ENCODE measurements around the gene UAP1.
A peak's percentile ranks its signal among the peaks of the same experiment; 100 is the strongest.

UAP1 gene

DNA sequence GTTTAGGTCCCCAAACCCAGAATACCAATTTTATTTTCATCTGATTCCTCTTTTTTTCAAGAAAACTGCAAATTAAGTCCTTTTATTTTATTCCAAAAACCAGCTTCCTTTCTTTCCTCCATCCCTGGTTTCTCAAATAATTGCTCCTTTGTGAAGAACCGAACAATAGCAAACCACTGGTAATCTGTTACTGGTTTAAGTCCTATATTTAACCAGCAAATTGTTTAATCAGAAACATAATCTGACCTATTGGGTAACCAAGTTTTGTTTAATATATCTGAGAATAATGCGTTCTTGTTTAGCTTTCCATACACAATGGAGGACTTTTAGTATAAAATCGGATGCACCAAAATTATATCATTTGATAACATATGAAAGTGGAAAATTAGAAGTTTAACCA lies 57.6 kb downstream of the UAP1 start:
- TF ChIP-seq ZFX (IDR thresholded peaks at IDR 0.05; ENCODE audit: borderline replicate concordance): no peak
- TF ChIP-seq, protein P1, sequence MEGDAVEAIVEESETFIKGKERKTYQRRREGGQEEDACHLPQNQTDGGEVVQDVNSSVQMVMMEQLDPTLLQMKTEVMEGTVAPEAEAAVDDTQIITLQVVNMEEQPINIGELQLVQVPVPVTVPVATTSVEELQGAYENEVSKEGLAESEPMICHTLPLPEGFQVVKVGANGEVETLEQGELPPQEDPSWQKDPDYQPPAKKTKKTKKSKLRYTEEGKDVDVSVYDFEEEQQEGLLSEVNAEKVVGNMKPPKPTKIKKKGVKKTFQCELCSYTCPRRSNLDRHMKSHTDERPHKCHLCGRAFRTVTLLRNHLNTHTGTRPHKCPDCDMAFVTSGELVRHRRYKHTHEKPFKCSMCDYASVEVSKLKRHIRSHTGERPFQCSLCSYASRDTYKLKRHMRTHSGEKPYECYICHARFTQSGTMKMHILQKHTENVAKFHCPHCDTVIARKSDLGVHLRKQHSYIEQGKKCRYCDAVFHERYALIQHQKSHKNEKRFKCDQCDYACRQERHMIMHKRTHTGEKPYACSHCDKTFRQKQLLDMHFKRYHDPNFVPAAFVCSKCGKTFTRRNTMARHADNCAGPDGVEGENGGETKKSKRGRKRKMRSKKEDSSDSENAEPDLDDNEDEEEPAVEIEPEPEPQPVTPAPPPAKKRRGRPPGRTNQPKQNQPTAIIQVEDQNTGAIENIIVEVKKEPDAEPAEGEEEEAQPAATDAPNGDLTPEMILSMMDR (IDR thresholded peaks at IDR 0.05): no peak

DNA sequence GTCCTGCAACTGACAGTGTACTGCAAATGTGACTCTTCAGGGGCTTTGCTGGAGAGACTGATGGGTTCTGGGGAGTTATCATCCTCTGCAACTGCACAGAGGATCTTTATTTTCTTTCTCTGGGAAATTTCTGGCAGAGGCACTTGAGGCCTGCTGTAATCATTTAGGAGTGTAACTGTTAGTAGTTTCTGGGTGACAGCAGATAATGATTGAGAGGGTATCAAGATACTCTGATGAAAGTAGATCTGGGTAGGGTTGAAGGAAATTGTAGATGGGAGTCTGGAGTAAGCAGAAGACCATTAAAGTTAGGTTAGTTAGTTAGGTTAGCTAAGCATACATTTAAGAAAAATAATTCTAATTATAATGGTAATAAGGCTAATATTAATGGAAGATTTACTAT lies 59.7 kb downstream of the UAP1 start:
- TF ChIP-seq, protein P1 (IDR thresholded peaks at IDR 0.05): no peak
- no peak for TF ChIP-seq ZFX (IDR thresholded peaks at IDR 0.05; ENCODE audit: borderline replicate concordance)
- H3K27ac ChIP-seq: no peak overlapping the region

More for the DNA sequence above, 57.6 kb downstream of the UAP1 start:
- no peak overlapping the region for H3K27ac ChIP-seq

DNA sequence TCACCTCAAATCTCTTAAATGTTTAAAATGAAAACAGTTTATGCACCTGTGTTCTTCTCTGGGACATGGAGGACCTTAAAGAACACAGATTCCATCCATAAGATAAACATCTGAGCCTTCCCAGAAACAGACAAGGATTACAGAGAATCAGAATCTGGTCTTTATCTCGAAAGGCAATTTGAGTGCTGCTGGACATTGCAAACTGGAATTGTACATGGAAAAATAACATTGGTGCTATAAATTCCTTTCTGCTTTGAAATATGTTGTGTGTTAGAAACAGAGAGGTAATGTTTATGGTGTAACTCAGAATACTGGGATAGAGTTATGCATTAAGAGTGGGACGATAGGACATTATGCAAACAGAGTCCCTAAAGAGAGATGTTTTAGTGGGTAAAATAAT lies 64.2 kb downstream of the UAP1 start:
- no peak for TF ChIP-seq ZFX (IDR thresholded peaks at IDR 0.05; ENCODE audit: borderline replicate concordance)
- TF ChIP-seq, protein P1 (IDR thresholded peaks at IDR 0.05): no peak
- H3K27ac ChIP-seq: no peak overlapping the region

DNA sequence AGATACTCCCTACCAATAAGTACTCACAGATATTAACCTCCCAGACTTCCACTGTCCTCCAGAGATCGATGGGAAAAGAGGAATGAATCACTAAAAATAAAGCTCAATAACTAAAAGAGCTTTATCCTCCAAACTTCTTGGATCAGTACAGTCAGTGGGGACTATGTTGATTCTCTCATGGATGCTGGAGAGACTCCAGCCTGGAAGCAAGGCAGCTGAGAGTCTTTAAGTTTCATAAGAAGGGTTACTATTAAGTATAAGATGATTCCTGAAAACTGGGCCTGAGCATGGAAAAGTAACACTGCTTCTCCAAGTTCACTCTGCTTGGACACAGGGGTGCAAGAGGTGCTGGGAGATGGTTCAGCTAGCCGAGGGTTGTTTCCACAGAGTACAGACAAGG lies 64.6 kb downstream of the UAP1 start:
- H3K27ac ChIP-seq: no peak overlapping the region
- TF ChIP-seq ZFX (IDR thresholded peaks at IDR 0.05; ENCODE audit: borderline replicate concordance): no peak
- TF ChIP-seq, protein P1 (IDR thresholded peaks at IDR 0.05): no peak

DNA sequence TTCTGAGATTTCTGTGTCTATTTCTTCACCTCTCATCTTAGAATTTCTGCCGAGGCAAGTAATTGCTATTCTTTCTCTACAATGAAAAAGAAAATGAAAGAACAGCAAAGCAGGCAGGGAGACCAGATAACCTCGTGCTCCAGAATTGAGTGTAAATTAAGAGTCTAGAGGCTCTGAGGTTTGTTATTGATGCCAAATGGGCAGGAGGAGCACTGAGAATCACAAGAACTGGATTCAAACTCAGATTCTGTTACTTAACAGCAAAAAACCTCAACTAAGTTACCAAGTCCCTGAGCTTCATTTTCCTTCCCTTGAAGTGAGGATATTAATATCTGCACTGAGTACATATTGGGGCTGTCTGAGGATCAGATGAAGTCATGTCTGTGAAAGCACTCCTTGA lies 65.2 kb downstream of the UAP1 start:
- no peak overlapping the region for H3K27ac ChIP-seq
- TF ChIP-seq, protein P1 (IDR thresholded peaks at IDR 0.05): no peak
- no peak for TF ChIP-seq ZFX (IDR thresholded peaks at IDR 0.05; ENCODE audit: borderline replicate concordance)

DNA sequence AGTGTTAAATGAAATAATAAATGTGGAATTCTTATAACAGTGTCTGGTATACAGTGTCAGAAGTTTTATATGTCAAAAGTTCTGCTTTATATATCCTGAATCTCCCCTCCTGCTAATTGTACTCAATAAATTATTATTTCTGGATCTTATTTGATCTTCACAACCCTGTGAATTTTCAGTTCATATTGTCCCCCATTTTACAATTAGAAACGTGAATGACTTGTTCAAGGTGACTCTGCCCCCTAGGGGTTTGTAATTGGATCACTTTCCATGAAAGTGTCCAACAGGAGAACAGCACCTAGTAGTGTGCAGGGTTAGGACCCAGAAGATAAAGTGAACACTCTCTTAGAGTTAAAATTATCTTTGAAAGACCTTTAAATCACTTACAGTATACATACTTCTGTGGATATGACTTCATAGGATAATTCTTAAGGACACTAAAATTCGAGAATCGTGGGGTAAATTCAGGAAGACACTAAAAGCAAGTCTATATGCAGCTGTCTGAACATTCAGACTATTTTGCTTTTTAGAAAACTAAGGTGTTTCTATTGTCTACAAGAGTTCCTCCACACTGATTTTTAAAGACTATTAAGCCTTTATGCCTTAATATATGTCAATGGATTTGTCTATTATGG lies 66.3 kb downstream of the UAP1 start:
- H3K27ac ChIP-seq: no peak overlapping the region

DNA sequence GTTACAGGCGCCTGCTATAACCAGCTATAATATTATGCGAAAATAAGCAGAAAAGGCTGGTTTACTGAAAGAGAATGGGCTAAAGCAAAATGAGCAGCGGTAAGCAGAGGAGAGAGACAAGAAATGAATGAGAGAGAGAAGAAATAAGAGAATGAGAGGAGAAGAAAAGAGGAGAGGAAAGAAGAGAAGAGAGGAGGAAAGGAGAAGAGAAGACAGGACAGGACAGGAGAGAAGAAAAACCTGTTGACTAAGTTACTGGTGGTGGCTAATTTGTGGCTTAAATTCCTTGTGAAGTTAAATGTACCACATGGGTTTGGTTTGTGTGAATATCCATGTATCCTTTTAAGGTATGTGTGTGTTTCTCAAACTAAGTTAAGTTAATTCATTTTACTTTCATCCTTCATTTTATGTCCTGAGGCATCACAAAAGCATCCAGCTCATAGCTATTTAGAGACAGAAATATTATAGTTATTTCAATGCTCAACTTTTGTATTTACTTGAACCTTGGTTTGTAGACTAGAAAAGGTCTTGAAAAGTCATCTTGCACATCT lies 67.6 kb downstream of the UAP1 start:
- TF ChIP-seq ZFX (IDR thresholded peaks at IDR 0.05; ENCODE audit: borderline replicate concordance): no peak
- TF ChIP-seq, protein P1 (IDR thresholded peaks at IDR 0.05): no peak
- no peak overlapping the region for H3K27ac ChIP-seq

More for the DNA sequence above, 66.3 kb downstream of the UAP1 start:
- no peak for TF ChIP-seq ZFX (IDR thresholded peaks at IDR 0.05; ENCODE audit: borderline replicate concordance)
- TF ChIP-seq, protein P1 (IDR thresholded peaks at IDR 0.05): peak; percentile 87

Data from 22Rv1 (cell line).